HFFc6 (cell line): Measurements from ENCODE around the gene SRRM3. TPM values are rescaled to one million over a fixed set of nuclear protein-coding genes. Genes with fewer than 3 reads are reported as not detected.

ENCODE experiments used
- DNase-seq: peaks from one replicate; pipeline ENCODE4 v3.0.0-alpha.2; 2018
- H3K27ac Mint-ChIP-seq: 2 replicates; pipeline ENCODE4 v1.8.0; 2020; ENCODE audit warnings: mild to moderate bottlenecking, mixed read lengths
- H3K27me3 Mint-ChIP-seq: 2 replicates; pipeline ENCODE4 v1.8.0; 2021; ENCODE audit warnings: mild to moderate bottlenecking, moderate library complexity, mixed read lengths; ENCODE audit not compliant: insufficient read depth
- H3K36me3 Mint-ChIP-seq: 2 replicates; pipeline ENCODE4 v1.8.0; 2021; ENCODE audit warnings: low read depth, mixed read lengths
- H3K4me1 Mint-ChIP-seq: 2 replicates; pipeline ENCODE4 v1.8.0; 2020; ENCODE audit warnings: low read depth, mixed read lengths
- H3K4me3 Mint-ChIP-seq: 2 replicates; pipeline ENCODE4 v1.8.0; 2020; ENCODE audit warnings: mild to moderate bottlenecking, moderate library complexity, mixed read lengths
- H3K9me3 Mint-ChIP-seq: 2 replicates; pipeline ENCODE4 v1.8.0; 2020; ENCODE audit warnings: mild to moderate bottlenecking, mixed read lengths
- total RNA-seq, 6 experiments: library from RNA; stranded (reverse); fragmentation: NEBNext Ultra II Directional; extraction: Animal tissue kit (Norgen Biotek cat#: 25700); gene quantifications; 2 replicates in 1 of 6; 3 replicates in 5 of 6; pipeline ENCODE4 v1.2.3, GENCODE V29; 2021
- TF ChIP-seq, protein P1 (sequence below): fragments of 200-600 bp; sonication (generic); IDR thresholded peaks from 2 replicates; pipeline ENCODE4 v1.5.0; 2021; ENCODE audit warnings: antibody characterized with exemption, mild to moderate bottlenecking

SRRM3 gene
- total RNA-seq, 6 experiments from 2014 or later, result 0.09 to 0.23 (median 0.18) TPM; not detected in 1

- peaks cover 26% of the 10 kb centered on the region for H3K27me3 Mint-ChIP-seq
- no peaks in the 10 kb centered on the region for H3K9me3 Mint-ChIP-seq
- no peaks in the 10 kb centered on the region for H3K4me1 Mint-ChIP-seq
- no peak for DNase-seq
- no peak overlapping the region for H3K4me3 Mint-ChIP-seq
- H3K36me3 Mint-ChIP-seq, result no peaks in the 10 kb centered on the region
- H3K27ac Mint-ChIP-seq, result no peak overlapping the region
- TF ChIP-seq, protein P1, sequence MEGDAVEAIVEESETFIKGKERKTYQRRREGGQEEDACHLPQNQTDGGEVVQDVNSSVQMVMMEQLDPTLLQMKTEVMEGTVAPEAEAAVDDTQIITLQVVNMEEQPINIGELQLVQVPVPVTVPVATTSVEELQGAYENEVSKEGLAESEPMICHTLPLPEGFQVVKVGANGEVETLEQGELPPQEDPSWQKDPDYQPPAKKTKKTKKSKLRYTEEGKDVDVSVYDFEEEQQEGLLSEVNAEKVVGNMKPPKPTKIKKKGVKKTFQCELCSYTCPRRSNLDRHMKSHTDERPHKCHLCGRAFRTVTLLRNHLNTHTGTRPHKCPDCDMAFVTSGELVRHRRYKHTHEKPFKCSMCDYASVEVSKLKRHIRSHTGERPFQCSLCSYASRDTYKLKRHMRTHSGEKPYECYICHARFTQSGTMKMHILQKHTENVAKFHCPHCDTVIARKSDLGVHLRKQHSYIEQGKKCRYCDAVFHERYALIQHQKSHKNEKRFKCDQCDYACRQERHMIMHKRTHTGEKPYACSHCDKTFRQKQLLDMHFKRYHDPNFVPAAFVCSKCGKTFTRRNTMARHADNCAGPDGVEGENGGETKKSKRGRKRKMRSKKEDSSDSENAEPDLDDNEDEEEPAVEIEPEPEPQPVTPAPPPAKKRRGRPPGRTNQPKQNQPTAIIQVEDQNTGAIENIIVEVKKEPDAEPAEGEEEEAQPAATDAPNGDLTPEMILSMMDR, result no peak
Measured at GRCh38 chr7:76217942-76218566, 16.4 kb downstream of the SRRM3 start.

GRCh38 chr7:76220185-76221057 is 18.7 kb downstream of the SRRM3 start:
- H3K4me1 Mint-ChIP-seq, result no peaks in the 10 kb centered on the region
- no peak overlapping the region for H3K27ac Mint-ChIP-seq
- DNase-seq, result peak; percentile 30
- H3K9me3 Mint-ChIP-seq, result no peaks in the 10 kb centered on the region
- peaks cover 18% of the 10 kb centered on the region for H3K27me3 Mint-ChIP-seq
- H3K4me3 Mint-ChIP-seq, result no peak overlapping the region
- TF ChIP-seq, protein P1, result no peak
- H3K36me3 Mint-ChIP-seq, result no peaks in the 10 kb centered on the region

DNA sequence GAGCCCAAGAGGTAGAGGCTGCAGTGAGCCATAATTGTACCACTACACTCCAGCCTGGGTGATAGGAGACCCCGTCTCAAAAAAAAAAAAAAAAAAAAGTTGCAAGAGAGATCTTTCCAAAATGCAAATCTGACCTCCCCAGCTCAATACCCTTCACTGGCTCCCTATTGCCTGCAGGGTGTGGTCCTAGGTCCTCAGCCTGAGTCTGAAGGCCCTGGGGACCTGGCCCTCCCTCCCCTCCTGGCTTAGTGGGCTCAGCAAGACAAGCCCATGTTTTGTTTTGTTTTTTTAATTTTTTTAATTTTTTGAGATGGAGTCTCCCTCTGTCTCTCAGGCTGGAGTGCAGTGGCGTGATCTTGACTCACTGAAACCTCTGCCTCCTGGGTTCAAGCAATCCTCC is 20.6 kb downstream of the SRRM3 start:
- H3K36me3 Mint-ChIP-seq, result no peaks in the 10 kb centered on the region
- no peak overlapping the region for H3K4me3 Mint-ChIP-seq
- TF ChIP-seq, protein P1, result no peak
- H3K9me3 Mint-ChIP-seq, result no peaks in the 10 kb centered on the region
- no peak for DNase-seq
- H3K27ac Mint-ChIP-seq, result no peak overlapping the region
- peaks cover 13% of the 10 kb centered on the region for H3K27me3 Mint-ChIP-seq
- no peaks in the 10 kb centered on the region for H3K4me1 Mint-ChIP-seq

DNA sequence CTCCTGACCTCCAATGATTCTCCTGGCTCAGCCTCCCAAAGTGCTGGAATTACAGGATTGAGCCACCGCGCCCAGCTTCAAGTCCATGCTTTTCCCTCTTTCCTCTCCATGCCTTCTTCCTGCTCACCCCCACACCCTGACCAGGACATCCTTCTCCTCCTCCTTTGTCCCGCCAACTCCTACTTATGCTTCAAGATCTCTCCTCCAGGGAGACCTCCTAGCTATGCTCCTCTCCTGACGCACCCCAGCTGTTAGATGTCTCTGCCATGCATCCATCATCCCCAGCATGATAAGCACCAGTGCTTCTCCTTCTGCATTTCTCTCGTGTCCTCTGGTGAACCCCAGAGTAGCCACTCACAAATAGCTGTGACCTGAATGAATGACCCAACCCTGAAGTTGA is 21.1 kb downstream of the SRRM3 start:
- no peaks in the 10 kb centered on the region for H3K4me1 Mint-ChIP-seq
- H3K27ac Mint-ChIP-seq, result no peak overlapping the region
- H3K27me3 Mint-ChIP-seq, result peaks cover 11% of the 10 kb centered on the region
- H3K9me3 Mint-ChIP-seq, result no peaks in the 10 kb centered on the region
- TF ChIP-seq, protein P1, result no peak
- H3K36me3 Mint-ChIP-seq, result no peaks in the 10 kb centered on the region
- no peak for DNase-seq
- H3K4me3 Mint-ChIP-seq, result no peak overlapping the region

GRCh38 chr7:76223286-76223972 is 21.7 kb downstream of the SRRM3 start:
- Mint-ChIP-seq H3K9me3 (no peaks in the 10 kb centered on the region), H3K4me1 (no peaks in the 10 kb centered on the region), H3K27ac (no peak overlapping the region), H3K27me3 (peaks cover 11% of the 10 kb centered on the region), H3K36me3 (no peaks in the 10 kb centered on the region), H3K4me3 (no peak overlapping the region)
- no peak for DNase-seq
- TF ChIP-seq, protein P1, result no peak
